Body of pancreas (tissue), 4 donors: ENCODE results near the gene TMTC4. TPM values are rescaled to one million over a fixed set of nuclear protein-coding genes. Genes with fewer than 3 reads are reported as not detected.

Experiments used
- ATAC-seq: fragments of 150-250 bp; one replicate; pipeline ENCODE4 v1.9.1; 2016
- DNase-seq, 4 donors: peaks; one replicate each; pipeline ENCODE4 v3.0.0-alpha.2; 2019
- H3K27ac ChIP-seq, 4 donors: fragments of 200-600 bp; sonication (generic); 1 replicate in 3 of 4; 2 replicates in 1 of 4; pipeline versions ENCODE4 v1.5.1 to v1.6.1; 2016 to 2019; ENCODE audit warnings: mild to moderate bottlenecking in 1 of 4, mixed read lengths in 1 of 4, moderate library complexity in 1 of 4
- H3K27me3 ChIP-seq, 2 donors: fragments of 200-600 bp; sonication (generic); one replicate each; pipeline ENCODE4 v1.6.0; 2016; ENCODE audit warnings: mild to moderate bottlenecking in 1 of 2
- H3K36me3 ChIP-seq, 2 donors: fragments of 200-600 bp; sonication (generic); replicated peaks in 1 of 2; 2 replicates each; pipeline ENCODE4 v1.5.1; 2016; ENCODE audit warnings: low read depth in 2 of 2; ENCODE audit not compliant: insufficient read depth in 1 of 2
- H3K4me1 ChIP-seq: fragments of 200-600 bp; sonication (generic); one replicate; pipeline ENCODE4 v1.6.0; 2016
- H3K4me3 ChIP-seq, 2 donors: fragments of 200-600 bp; sonication (generic); 1 replicate in 1 of 2; 2 replicates in 1 of 2; pipeline ENCODE4 v1.5.1; 2016 to 2019
- H3K9me3 ChIP-seq, 3 donors: fragments of 200-600 bp; sonication (generic); 1 replicate in 2 of 3; 2 replicates in 1 of 3; pipeline ENCODE4 v1.5.1; 2016
- CTCF ChIP-seq, 7 experiments: fragments of 450-650 bp in 4 of 7; fragments of 200-600 bp in 3 of 7; sonication (generic) in 3 of 7; IDR thresholded peaks; one replicate each; pipeline ENCODE4 v1.5.1; 2016 to 2019; ENCODE audit warnings: antibody characterized with exemption in 7 of 7
- POLR2A ChIP-seq, 3 donors: fragments of 450-650 bp; IDR thresholded peaks; one replicate each; pipeline ENCODE4 v1.6.1; 2016; ENCODE audit warnings: antibody characterized with exemption in 3 of 3, mild to moderate bottlenecking in 2 of 3
- WGBS, 2 donors: methylation state at CpG; one replicate each; pipeline ENCODE4 v1.1.5; 2017; 5-methylcytosine and 5-hydroxymethylcytosine counted together
- intact Hi-C: fragments of 100-400 bp; cut with DNase I; formaldehyde crosslinking; loops from one replicate; pipeline ENCODE4 v1.15.1; 2023
- total RNA-seq, 2 donors: library from RNA; depleted of rRNA; stranded (reverse); fragments of >200 nt; gene quantifications; one replicate each; pipeline ENCODE4 v1.1.0, GENCODE V29; 2016

Gene TMTC4
- total RNA-seq, 2 donors from 2014 or later: 18.5 to 27.5 TPM

GRCh38 chr13:100588331-100589177 lies 86.0 kb downstream of the TMTC4 start, which contains the start of gene GGACT:
Gene GGACT, minus strand, starts transcription at chr13:100588789. Its CDS starts 56,198 bp downstream, at chr13:100532591.
- Histone ChIP-seq H3K27me3 (no peaks in the 10 kb centered on the region), H3K4me1 (peaks cover 16% of the 10 kb centered on the region), H3K27ac (peak within 1 kb of the TSS; percentile 58 to 80 (median 76)), H3K9me3 (no peaks in the 10 kb centered on the region), H3K4me3 (peak within 1 kb of the TSS; percentile 45 to 81), H3K36me3 (no peaks in the 10 kb centered on the region)
- TF ChIP-seq POLR2A (IDR thresholded peaks at IDR 0.05): peak; percentile 25 to 48 (median 34)
- TF ChIP-seq CTCF (IDR thresholded peaks at IDR 0.05): peak; percentile 49 to 91 (median 78)
- ATAC-seq (peak; percentile 96), DNase-seq (peak; percentile 77 to 82 (median 80))
- 10 to 28% methylated on average over 16 to 67 of the region's 82 CpGs for WGBS, 2 donors
- intact Hi-C loops: no loop called here

- DNase-seq (no peak), ATAC-seq (no peak)
- 87 to 89% methylated on average over 5 of the region's 5 CpGs for WGBS, 2 donors
- no peak overlapping the region for H3K27ac ChIP-seq
- intact Hi-C loops: no loop called here
- no peaks in the 10 kb centered on the region for H3K27me3 ChIP-seq
- TF ChIP-seq POLR2A (IDR thresholded peaks at IDR 0.05) (no peak), CTCF (IDR thresholded peaks at IDR 0.05) (no peak)
- peaks cover 16% of the 10 kb centered on the region for H3K4me1 ChIP-seq
- H3K4me3 ChIP-seq: no peak overlapping the region
- peaks cover 0 to 6% of the 10 kb centered on the region in 2 donors for H3K36me3 ChIP-seq
- no peaks in the 10 kb centered on the region for H3K9me3 ChIP-seq
These were observed 89.7 kb downstream of the TMTC4 start for GRCh38 chr13:100584896-100585295.

- 74 to 90% methylated on average over 2 of the region's 2 CpGs for WGBS, 2 donors
- no peak for TF ChIP-seq CTCF (IDR thresholded peaks at IDR 0.05)
- TF ChIP-seq POLR2A (IDR thresholded peaks at IDR 0.05): no peak
- no peak overlapping the region for H3K27ac ChIP-seq
- intact Hi-C loops: no loop called here
- H3K36me3 ChIP-seq: peaks cover 0 to 6% of the 10 kb centered on the region in 2 donors
- no peak for DNase-seq
- ATAC-seq: no peak
- H3K9me3 ChIP-seq: no peaks in the 10 kb centered on the region
- no peaks in the 10 kb centered on the region for H3K4me1 ChIP-seq
- H3K27me3 ChIP-seq: no peaks in the 10 kb centered on the region
- H3K4me3 ChIP-seq: no peak overlapping the region
These were observed 93.1 kb downstream of the TMTC4 start for GRCh38 chr13:100581504-100581903.

GRCh38 chr13:100581030-100581429 lies 93.6 kb downstream of the TMTC4 start:
- Histone ChIP-seq H3K36me3 (peaks cover 0 to 6% of the 10 kb centered on the region in 2 donors), H3K27ac (no peak overlapping the region), H3K9me3 (no peaks in the 10 kb centered on the region), H3K4me1 (no peaks in the 10 kb centered on the region), H3K4me3 (no peak overlapping the region), H3K27me3 (no peaks in the 10 kb centered on the region)
- ATAC-seq (no peak), DNase-seq (no peak)
- intact Hi-C loops: no loop called here
- 88 to 96% methylated on average over 4 of the region's 4 CpGs for WGBS, 2 donors
- TF ChIP-seq CTCF (IDR thresholded peaks at IDR 0.05) (no peak), POLR2A (IDR thresholded peaks at IDR 0.05) (no peak)
